Measurements from ENCODE around the gene CCP110.

DNA sequence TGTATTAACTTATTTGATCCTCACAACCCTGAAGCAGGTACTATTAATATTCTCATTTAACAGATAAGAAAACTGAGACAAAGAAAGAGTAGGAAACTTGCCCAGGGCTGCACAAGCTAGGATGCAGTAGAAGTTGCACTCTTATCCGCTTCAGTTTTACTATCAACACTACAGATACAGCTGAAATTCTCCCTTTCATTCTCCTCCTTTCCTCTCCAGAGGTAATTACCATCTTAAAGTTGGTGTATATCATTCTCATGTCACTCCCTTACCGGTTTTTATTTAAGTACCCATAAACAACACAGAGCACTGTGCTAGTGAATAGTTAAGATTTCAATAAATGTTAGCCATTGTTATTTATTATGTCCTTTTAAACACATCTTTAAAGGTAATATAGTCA is 5.4 kb upstream of the CCP110 start:
- no peak for TF ChIP-seq CTCF (IDR thresholded peaks at IDR 0.05)
- no peak for TF ChIP-seq SIN3A (IDR thresholded peaks at IDR 0.05; ENCODE audit: borderline replicate concordance, insufficient read depth, low read depth, low read length)
